GM21737 (cell line): ENCODE results near the gene KYNU.
"Not testable (repeated sequence)": the region's sequence is repeated elsewhere in the genome, so short reads cannot be mapped to it uniquely, and the experiment has no call there.

ENCODE experiments used
- ATAC-seq: cut with Tn5 transposase; IDR thresholded peaks from one replicate; pipeline ENCODE4 v1.9.1; 2021; ENCODE audit warnings: mild to moderate bottlenecking, moderate library complexity; ENCODE audit not compliant: unreplicated experiment

KYNU gene

GRCh38 chr2:142877216-142877838 is at the start of gene KYNU:
Gene KYNU, plus strand, starts transcription at chr2:142877664. Its CDS starts 7,704 bp downstream, at chr2:142885368.
- peak; percentile 63 for ATAC-seq

- ATAC-seq, result no peak
These were observed 43.4 kb upstream of the KYNU start for GRCh38 chr2:142834021-142834420.

GRCh38 chr2:142840436-142840835 is 37.0 kb upstream of the KYNU start:
- ATAC-seq, result no peak

GRCh38 chr2:142841788-142842187 is 35.7 kb upstream of the KYNU start:
- ATAC-seq, result no peak

GRCh38 chr2:142842369-142842768 is 35.1 kb upstream of the KYNU start:
- ATAC-seq, result no peak

GRCh38 chr2:142843731-142844130 is 33.7 kb upstream of the KYNU start:
- no peak for ATAC-seq

GRCh38 chr2:142848023-142848606 is 29.3 kb upstream of the KYNU start:
- no peak for ATAC-seq

- no peak for ATAC-seq
These were observed 27.6 kb upstream of the KYNU start for GRCh38 chr2:142849820-142850219.

- ATAC-seq, result no peak
These were observed 23.6 kb upstream of the KYNU start for GRCh38 chr2:142853912-142854311.

- ATAC-seq, result no peak
These were observed 20.0 kb upstream of the KYNU start for GRCh38 chr2:142857256-142858164.

- ATAC-seq, result no peak
These were observed 18.5 kb upstream of the KYNU start for GRCh38 chr2:142858961-142859360.

- ATAC-seq, result no peak
These were observed 15.2 kb upstream of the KYNU start for GRCh38 chr2:142862299-142862698.

- no peak for ATAC-seq
These were observed 14.6 kb upstream of the KYNU start for GRCh38 chr2:142862847-142863246.

- no peak for ATAC-seq
These were observed 13.9 kb upstream of the KYNU start for GRCh38 chr2:142863485-142863961.

- ATAC-seq, result not testable (repeated sequence)
These were observed 12.9 kb upstream of the KYNU start for GRCh38 chr2:142864605-142865004.

GRCh38 chr2:142865924-142866323 is 11.5 kb upstream of the KYNU start:
- peak; percentile 95 for ATAC-seq

GRCh38 chr2:142866426-142866825 is 11.0 kb upstream of the KYNU start:
- peak; percentile 10 for ATAC-seq

GRCh38 chr2:142867136-142867535 is 10.3 kb upstream of the KYNU start:
- ATAC-seq, result no peak

- ATAC-seq, result no peak
These were observed 9.2 kb upstream of the KYNU start for GRCh38 chr2:142868229-142868762.

GRCh38 chr2:142869065-142869460 is 8.4 kb upstream of the KYNU start:
- not testable (repeated sequence) for ATAC-seq

- no peak for ATAC-seq
These were observed 7.9 kb upstream of the KYNU start for GRCh38 chr2:142869461-142870106.
